Fibroblast of villous mesenchyme (primary cell): Measurements from ENCODE around the gene CEP43. TPM values are rescaled to one million over a fixed set of nuclear protein-coding genes. Genes with fewer than 3 reads are reported as not detected.

Experiments used
- DNase-seq: peaks from one replicate; pipeline ENCODE4 v3.0.0-alpha.2; 2010; ENCODE audit warnings: low read depth
- H3K4me3 ChIP-seq: 2 replicates; pipeline ENCODE4 v1.5.1; 2011; ENCODE audit warnings: low read depth, mild to moderate bottlenecking, low read length
- total RNA-seq: library from RNA; depleted of rRNA; stranded (reverse); fragments of >200 nt; gene quantifications from 2 replicates; pipeline ENCODE4 v1.2.3, GENCODE V29; 2012
- TF ChIP-seq, protein P1 (sequence below): IDR thresholded peaks from 2 replicates; pipeline ENCODE4 v1.5.1; 2012; ENCODE audit warnings: low read depth, mild to moderate bottlenecking, low read length; ENCODE audit not compliant: insufficient read depth

CEP43 gene
- total RNA-seq, 1 donor: 37.6 TPM

DNA sequence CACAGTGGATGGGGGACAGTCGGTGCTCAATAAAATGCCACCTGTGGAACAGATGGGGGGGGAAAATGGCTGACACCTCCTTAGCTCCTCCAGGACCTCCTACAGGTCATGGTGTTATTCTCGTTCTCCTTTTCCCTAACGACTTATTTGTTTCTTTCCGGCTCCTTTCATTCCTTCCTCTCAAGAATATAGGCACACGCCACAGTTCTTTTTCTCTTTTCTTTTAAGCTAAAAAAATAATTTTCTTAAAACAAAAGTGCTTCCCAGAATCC, 41.5 kb upstream of the CEP43 start:
- TF ChIP-seq, protein P1, sequence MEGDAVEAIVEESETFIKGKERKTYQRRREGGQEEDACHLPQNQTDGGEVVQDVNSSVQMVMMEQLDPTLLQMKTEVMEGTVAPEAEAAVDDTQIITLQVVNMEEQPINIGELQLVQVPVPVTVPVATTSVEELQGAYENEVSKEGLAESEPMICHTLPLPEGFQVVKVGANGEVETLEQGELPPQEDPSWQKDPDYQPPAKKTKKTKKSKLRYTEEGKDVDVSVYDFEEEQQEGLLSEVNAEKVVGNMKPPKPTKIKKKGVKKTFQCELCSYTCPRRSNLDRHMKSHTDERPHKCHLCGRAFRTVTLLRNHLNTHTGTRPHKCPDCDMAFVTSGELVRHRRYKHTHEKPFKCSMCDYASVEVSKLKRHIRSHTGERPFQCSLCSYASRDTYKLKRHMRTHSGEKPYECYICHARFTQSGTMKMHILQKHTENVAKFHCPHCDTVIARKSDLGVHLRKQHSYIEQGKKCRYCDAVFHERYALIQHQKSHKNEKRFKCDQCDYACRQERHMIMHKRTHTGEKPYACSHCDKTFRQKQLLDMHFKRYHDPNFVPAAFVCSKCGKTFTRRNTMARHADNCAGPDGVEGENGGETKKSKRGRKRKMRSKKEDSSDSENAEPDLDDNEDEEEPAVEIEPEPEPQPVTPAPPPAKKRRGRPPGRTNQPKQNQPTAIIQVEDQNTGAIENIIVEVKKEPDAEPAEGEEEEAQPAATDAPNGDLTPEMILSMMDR: no peak
- no peak overlapping the region for H3K4me3 ChIP-seq

DNA sequence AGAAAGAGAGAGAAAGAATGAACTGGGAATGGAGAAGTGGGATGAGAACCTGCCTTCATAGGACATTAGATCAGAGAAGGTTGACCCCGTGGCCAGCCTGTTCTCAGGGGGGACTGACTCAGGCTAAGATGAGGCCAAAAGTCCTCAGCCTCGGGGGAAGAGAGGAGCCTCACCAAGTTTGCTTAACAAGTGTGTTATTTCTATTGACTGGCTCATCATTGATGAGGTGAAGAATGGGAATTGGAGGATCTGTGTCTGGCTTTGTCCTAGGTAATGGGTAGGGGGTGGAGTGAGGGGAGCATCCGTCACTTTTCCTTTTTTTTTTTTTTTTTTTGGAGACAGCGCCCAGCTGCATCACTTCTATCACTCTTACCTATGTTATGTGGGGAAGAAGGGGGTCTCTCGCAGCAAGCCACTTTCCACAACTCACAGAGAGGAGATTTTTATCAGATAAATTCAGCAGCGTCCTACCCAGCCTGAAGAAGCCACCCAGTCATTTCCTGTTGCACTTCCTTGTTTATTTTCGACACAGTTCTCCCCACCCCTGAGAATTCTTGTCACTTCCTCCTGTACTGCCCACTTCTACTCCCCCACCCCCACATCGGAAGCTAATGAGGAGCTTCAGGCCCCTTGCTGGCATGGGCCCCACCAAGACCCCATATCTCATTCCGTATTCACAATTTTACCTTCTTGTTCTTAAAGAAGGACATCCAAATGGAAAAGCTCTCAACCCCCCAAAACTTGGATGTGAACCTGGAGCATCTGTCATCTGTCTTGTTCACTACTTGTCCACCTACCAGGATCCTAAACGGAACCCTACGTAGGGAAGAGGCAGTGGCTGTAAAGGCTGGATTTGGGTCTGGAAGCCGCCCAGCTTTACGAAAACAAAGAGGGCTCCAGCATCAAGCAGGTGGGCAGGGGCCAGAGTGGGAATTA, 40.0 kb upstream of the CEP43 start:
- no peak overlapping the region for H3K4me3 ChIP-seq
- peak; percentile 16 for DNase-seq
- TF ChIP-seq, protein P1: no peak

More for the DNA sequence above, 41.5 kb upstream of the CEP43 start:
- no peak for DNase-seq

DNA sequence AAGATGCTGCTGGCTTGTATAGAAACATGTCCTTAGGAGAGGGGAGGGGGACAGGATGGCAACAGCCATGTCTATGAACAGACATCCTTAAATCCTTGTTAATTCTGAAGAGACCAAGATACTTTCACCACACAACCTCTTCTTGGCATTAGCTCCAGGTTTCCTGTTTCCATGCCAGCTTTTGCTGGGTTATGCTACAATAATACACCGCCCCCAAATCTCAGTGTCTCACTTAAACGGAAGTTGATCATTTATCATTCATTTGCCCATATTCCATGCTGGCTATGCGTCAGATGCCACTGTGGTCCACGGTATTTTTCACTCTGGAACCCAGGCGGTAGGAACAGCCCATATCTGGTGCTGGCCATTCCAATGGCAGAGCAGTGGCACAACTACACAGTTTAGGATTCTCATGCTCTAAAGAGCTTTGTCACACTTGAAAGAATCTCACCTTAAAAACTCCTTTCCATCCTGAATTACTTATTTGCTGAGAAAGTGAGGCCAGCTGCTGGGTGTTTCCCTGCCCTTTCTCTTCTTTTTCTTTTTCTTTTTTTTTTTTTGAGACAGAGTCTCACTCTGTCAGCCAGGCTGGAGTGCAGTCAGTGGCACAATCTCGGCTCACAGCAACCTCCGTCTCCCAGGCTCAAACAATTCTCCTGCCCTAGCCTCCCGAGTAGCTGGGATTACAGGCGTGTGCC, 39.1 kb upstream of the CEP43 start:
- TF ChIP-seq, protein P1: no peak
- no peak overlapping the region for H3K4me3 ChIP-seq
- no peak for DNase-seq

DNA sequence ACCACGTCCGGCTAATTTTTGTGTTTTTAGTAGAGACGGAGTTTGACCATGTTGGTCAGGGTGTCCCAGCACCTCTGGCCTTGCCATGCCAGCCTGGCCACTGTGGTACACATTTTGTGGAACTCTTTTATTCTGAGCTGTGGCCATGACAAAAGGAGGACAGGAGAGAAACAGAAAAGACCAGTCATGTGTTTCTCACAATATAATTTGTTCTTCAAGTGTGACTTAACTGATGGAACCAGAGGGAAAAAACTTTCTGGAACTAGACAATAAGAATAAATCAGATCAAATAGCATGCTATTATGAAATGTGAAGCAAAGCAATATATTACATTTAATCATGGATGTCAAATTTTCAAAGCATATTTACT, 38.6 kb upstream of the CEP43 start:
- TF ChIP-seq, protein P1: no peak
- H3K4me3 ChIP-seq: no peak overlapping the region
- no peak for DNase-seq

- H3K4me3 ChIP-seq: no peak overlapping the region
- TF ChIP-seq, protein P1: no peak
- no peak for DNase-seq
Measured at GRCh38 chr6:166966268-166966667, 32.9 kb upstream of the CEP43 start.

DNA sequence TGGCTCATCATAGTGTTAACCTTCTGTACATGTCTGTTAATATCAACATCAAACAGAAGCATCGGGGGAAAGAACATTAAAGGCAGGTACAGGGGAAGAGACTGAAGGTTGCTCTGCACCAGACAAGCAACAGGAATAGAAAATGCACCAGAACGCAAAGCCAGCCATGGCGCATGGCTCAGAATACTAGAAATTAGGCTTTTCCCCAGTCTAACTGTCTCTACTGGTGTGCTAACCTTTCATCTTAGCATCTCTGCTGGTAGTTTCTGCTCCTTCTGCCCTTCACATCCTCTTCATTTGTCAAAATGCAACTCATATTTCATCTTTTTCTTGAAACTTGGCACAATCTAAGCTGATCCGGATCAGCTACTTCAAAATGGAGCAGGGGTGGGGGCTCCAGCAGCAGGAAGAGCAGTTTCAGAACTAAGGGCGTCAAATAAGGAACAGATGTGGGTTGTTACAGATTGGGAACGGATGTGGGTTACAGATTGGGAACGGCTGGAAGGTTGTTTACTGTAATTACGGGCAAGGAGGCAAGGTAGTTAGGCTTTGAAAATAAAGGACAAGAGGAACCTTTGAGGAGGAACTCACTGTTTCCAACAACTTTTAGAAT, 29.7 kb upstream of the CEP43 start:
- DNase-seq: peak; percentile 20
- H3K4me3 ChIP-seq: no peak overlapping the region
- TF ChIP-seq, protein P1: no peak
